ENCODE data around the gene POLG.
"Not testable (repeated sequence)": the region's sequence is repeated elsewhere in the genome, so short reads cannot be mapped to it uniquely, and the experiment has no call there.

POLG gene

DNA sequence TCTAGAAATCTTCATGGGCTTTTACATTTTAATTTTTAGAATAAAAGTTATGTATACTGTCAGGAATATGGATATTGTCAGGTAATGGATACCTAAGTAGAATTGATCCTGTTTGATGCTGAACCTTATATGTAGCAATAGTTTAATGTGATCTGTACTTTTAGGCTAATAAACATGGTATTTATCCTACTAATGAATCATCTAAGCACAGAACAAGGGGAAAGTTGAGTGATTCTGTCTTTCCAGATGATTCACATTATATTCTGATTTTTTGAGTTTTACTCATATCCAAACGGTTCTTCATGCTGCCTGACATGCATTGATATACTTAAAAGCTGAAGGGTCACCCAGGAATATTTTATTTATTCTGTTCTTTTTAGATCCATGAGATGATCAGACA, 56.3 kb downstream of the POLG start:
- no peak for DNase-seq (ENCODE audit: low read depth)

DNA sequence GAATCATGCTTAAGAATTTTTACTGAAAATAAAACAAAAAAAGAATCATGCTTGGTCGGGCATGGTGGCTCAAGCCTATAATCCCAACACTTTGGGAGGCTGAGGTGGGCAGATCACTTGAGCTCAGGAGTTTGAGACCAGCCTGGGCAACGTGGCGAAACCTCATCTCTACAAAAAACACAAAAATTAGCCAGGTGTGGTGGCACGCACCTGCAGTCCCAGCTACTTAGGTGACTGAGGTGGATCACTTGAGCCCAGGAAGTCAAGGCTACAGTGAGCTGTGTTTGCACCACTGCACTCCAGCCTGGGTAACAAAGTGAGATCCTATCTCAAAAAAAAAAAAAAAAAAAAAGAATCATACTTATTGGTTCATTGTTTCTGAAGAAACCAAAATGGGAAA, 57.3 kb downstream of the POLG start:
- not testable (repeated sequence) for DNase-seq (ENCODE audit: low read depth)
